ENCODE results near the gene CASP3.
"Not testable (repeated sequence)": the region's sequence is repeated elsewhere in the genome, so short reads cannot be mapped to it uniquely, and the experiment has no call there.

CASP3 gene

DNA sequence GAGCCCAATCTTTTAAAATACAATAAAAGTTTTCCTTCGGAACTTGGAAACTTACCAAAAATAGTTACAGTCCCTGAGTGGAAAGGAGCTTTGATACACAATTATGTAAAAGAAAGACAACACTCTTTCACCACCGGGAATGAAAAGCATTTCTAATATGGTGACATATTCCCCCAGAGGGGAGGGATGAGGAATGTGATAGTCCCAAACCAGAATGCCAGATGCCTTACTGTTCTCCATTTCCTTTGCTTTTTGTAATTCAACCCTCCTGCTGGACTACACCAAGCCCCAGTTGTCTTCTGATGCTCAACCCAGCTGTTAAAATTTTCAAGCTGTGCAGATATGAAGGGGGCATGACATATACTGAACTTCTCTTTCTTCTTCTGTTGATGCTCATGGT is 4.4 kb upstream of the CASP3 start:
- no peak for ATAC-seq (ENCODE audit: insufficient read depth, low read depth)
- Histone ChIP-seq H3K36me3 (ENCODE audit: insufficient read depth, low read length) (peaks cover 26% of the 10 kb centered on the region), H3K27me3 (ENCODE audit: insufficient read depth, low read length, poor library complexity) (no peaks in the 10 kb centered on the region), H3K4me2 (ENCODE audit: insufficient read depth, low read length) (no peak overlapping the region), H3K4me3 (ENCODE audit: low read depth in 1 of 2, low read length in 2 of 2) (no peak overlapping the region), H2AFZ (ENCODE audit: low read depth, low read length) (no peak overlapping the region), H4K20me1 (ENCODE audit: insufficient read depth, low read length) (no peaks in the 10 kb centered on the region), H3K4me1 (ENCODE audit: insufficient read depth, low read length) (peaks cover 16% of the 10 kb centered on the region), H3K27ac (ENCODE audit: low read length) (no peak overlapping the region), H3K9me3 (ENCODE audit: insufficient read depth, low read length, severe bottlenecking) (no peaks in the 10 kb centered on the region), H3K9ac (ENCODE audit: low read depth, low read length) (no peak overlapping the region), H3K79me2 (ENCODE audit: insufficient read depth, low read length) (peaks cover 20% of the 10 kb centered on the region)
- DNase-seq: no peak
- TF ChIP-seq EZH2 (IDR thresholded peaks at IDR 0.05; ENCODE audit: borderline replicate concordance, low read depth, low read length, severe bottlenecking): no peak
- TF ChIP-seq CTCF (IDR thresholded peaks at IDR 0.05; ENCODE audit: borderline replicate concordance, extremely low read depth, low read length, poor library complexity, severe bottlenecking): no peak

GRCh38 chr4:184652681-184653080 is 3.4 kb upstream of the CASP3 start:
- not testable (repeated sequence) for H3K4me3 ChIP-seq (ENCODE audit: low read depth in 1 of 2, low read length in 2 of 2); ATAC-seq (ENCODE audit: insufficient read depth, low read depth)

DNA sequence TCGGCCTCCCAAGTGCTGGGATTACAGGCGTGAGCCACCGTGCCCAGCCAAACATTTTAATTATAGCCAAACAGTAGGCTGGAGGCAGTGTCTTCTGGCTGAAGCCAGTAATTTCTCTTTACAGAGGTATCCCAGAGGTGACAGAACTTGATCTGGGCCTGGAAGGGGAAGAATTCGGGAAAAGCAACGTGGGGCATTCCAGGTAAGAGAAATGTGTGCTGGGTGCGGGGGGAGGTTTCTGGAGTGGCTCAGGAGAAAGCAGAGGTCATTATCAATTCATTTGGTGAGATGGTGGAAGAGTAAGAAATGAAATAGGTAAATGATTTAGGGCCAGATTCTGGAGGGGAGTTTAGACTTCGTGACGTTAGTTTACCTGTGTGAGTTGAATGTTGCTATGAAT is 2.7 kb upstream of the CASP3 start:
- peaks cover 31% of the 10 kb centered on the region for H3K4me1 ChIP-seq (ENCODE audit: insufficient read depth, low read length)
- no peak overlapping the region for H2AFZ ChIP-seq (ENCODE audit: low read depth, low read length)
- H3K4me2 ChIP-seq (ENCODE audit: insufficient read depth, low read length): no peak overlapping the region
- peaks cover 37% of the 10 kb centered on the region for H3K79me2 ChIP-seq (ENCODE audit: insufficient read depth, low read length)
- peaks cover 30% of the 10 kb centered on the region for H3K36me3 ChIP-seq (ENCODE audit: insufficient read depth, low read length)
- peak overlapping the region; percentile 17; the same call in 1 of the 2 replicates for H3K9ac ChIP-seq (ENCODE audit: low read depth, low read length)
- H4K20me1 ChIP-seq (ENCODE audit: insufficient read depth, low read length): peaks cover 17% of the 10 kb centered on the region; the same call in 1 of the 2 replicates
- DNase-seq: no peak
- no peaks in the 10 kb centered on the region for H3K27me3 ChIP-seq (ENCODE audit: insufficient read depth, low read length, poor library complexity)
- TF ChIP-seq EZH2 (IDR thresholded peaks at IDR 0.05; ENCODE audit: borderline replicate concordance, low read depth, low read length, severe bottlenecking) (no peak), CTCF (IDR thresholded peaks at IDR 0.05; ENCODE audit: borderline replicate concordance, extremely low read depth, low read length, poor library complexity, severe bottlenecking) (no peak)
- ATAC-seq (ENCODE audit: insufficient read depth, low read depth): no peak
- H3K9me3 ChIP-seq (ENCODE audit: insufficient read depth, low read length, severe bottlenecking): no peaks in the 10 kb centered on the region
- H3K27ac ChIP-seq (ENCODE audit: low read length): no peak overlapping the region
- no peak overlapping the region for H3K4me3 ChIP-seq (ENCODE audit: low read depth in 1 of 2, low read length in 2 of 2)

More at GRCh38 chr4:184652681-184653080, 3.4 kb upstream of the CASP3 start:
- H3K36me3 ChIP-seq (ENCODE audit: insufficient read depth, low read length): peaks cover 26% of the 10 kb centered on the region
- H3K79me2 ChIP-seq (ENCODE audit: insufficient read depth, low read length): peaks cover 29% of the 10 kb centered on the region
- not testable (repeated sequence) for H3K9me3 ChIP-seq (ENCODE audit: insufficient read depth, low read length, severe bottlenecking); H4K20me1 ChIP-seq (ENCODE audit: insufficient read depth, low read length); H3K27me3 ChIP-seq (ENCODE audit: insufficient read depth, low read length, poor library complexity); H3K9ac ChIP-seq (ENCODE audit: low read depth, low read length); H3K27ac ChIP-seq (ENCODE audit: low read length); DNase-seq; H3K4me2 ChIP-seq (ENCODE audit: insufficient read depth, low read length); H2AFZ ChIP-seq (ENCODE audit: low read depth, low read length)
- H3K4me1 ChIP-seq (ENCODE audit: insufficient read depth, low read length): peaks cover 23% of the 10 kb centered on the region

DNA sequence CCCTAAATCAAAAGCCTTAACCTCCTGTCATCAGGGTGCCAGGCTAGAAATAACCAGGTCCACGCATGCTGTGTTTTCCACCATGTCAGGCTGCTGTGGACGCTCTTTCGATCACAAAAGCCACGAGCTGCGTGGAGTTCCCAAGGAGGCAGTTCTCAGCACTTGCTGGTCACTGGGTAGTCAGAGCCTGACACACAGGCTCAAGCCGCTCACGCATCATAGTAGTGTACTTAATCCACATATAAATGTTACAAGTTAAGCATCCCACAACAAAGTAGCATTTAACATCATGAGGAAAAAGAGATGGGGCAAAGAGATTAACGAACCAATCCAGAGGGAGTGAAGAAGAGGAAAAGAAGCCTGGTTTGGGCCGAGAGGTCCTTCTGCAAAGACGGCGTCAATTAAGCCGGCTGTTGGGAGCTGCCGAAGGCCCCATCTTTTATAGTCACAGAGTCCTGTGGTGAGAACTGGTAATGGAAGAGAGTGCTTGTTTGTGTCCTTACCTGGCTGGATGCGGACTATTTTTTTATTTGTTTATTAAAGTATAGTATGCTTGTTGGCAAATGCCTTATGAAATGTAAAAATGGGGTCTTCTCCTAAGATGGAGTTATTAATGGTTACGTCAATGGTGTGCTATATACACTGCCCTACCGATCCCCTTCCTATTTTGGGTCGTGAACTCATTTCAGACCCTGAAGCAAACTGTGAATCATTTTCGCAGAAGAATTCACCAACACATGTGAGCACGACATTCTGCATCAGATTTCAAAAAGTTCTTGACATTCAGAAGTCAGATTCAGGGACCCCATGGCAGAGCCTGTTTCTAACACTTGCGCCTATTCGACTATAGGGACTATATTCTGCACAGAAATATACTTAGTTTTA is 966 bp upstream of the CASP3 start:
- ATAC-seq (ENCODE audit: insufficient read depth, low read depth): peak; percentile 2; the same call in 1 of the 3 replicates
- peak; percentile 20 for DNase-seq
- H3K27me3 ChIP-seq (ENCODE audit: insufficient read depth, low read length, poor library complexity): no peaks in the 10 kb centered on the region
- H3K9me3 ChIP-seq (ENCODE audit: insufficient read depth, low read length, severe bottlenecking): no peaks in the 10 kb centered on the region
- peak overlapping the region; percentile 55 to 79 for H3K4me3 ChIP-seq (ENCODE audit: low read depth in 1 of 2, low read length in 2 of 2)
- peaks cover 30% of the 10 kb centered on the region; the same call in 1 of the 2 replicates for H4K20me1 ChIP-seq (ENCODE audit: insufficient read depth, low read length)
- H3K4me1 ChIP-seq (ENCODE audit: insufficient read depth, low read length): peaks cover 43% of the 10 kb centered on the region
- H3K9ac ChIP-seq (ENCODE audit: low read depth, low read length): peak overlapping the region; percentile 79
- peak overlapping the region; percentile 96 for H3K27ac ChIP-seq (ENCODE audit: low read length)
- peak overlapping the region; percentile 76 for H3K4me2 ChIP-seq (ENCODE audit: insufficient read depth, low read length)
- peak overlapping the region; percentile 76 for H2AFZ ChIP-seq (ENCODE audit: low read depth, low read length)
- TF ChIP-seq CTCF (IDR thresholded peaks at IDR 0.05; ENCODE audit: borderline replicate concordance, extremely low read depth, low read length, poor library complexity, severe bottlenecking) (no peak), EZH2 (IDR thresholded peaks at IDR 0.05; ENCODE audit: borderline replicate concordance, low read depth, low read length, severe bottlenecking) (no peak)
- peaks cover 38% of the 10 kb centered on the region for H3K36me3 ChIP-seq (ENCODE audit: insufficient read depth, low read length)
- H3K79me2 ChIP-seq (ENCODE audit: insufficient read depth, low read length): peaks cover 54% of the 10 kb centered on the region
